ENCODE data around the gene DENND6B.

The DENND6B gene

DNA sequence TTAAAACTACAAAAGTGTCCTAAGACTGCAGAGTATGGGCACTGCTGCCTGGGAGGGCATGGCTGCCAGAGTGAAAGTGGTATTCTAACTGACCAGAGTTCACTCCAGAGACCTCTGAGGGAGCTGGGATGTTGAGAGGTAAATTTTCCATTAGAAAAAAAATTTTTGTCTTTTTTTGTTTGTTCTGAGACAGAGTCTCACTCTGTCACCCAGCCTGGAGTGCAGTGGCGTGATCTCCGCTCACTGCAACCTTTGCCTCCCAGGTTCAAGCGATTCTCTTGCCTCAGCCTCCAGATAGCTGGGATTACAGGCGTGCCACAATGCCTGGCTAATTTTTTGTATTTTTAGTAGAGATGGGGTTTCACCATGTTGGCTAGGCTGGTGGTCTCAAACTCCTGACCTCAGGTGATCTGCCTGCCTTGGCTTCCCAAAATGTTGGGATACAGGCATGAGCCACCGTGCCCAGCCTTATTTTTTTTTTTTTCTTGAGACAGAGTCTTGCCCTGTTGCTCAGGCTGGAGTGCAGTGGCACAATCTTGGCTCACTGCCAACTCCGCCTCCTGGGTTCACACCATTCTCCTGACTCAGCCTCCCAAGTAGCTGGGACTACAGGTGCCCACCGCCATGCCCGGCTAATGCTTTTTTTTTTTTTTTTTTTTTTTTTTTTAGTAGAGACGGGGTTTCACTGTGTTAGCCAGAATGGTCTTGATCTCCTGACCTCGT, 4.3 kb downstream of the DENND6B start:
- peak; percentile 26; the same call in 1 of the 2 replicates for TF ChIP-seq NFIC (IDR thresholded peaks at IDR 0.05)

DNA sequence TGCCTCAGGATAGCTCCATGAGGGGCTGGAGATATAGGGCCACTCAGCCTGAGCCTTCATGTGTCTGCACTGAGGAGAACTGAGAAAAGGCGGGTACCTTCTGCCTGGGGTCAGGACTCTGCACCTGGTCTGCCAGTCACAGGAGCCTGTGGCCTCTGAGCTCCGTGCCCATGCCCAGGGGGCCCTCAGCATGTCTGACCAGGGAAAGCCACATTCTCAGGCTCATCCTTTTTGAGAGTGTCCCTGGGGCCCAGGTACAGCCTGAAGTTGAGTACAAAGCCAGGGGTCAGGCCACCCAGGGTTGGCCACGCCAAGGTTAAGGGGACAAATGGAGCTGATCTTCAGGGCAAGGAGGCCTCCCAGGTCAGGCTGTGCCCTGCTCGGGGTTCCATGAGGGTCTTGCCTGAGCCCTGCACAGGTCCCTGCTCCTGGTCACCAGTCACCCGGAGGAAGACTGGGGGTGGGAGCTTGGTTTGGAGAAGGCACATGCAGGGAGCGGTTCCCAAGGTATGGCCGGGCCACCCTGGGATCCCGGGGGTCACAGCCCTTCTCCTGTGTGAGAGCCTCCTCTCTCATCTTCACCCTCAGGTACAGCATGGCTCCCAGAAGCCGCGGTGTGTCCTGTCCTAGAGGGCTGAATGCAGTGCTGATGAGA, 6.0 kb downstream of the DENND6B start:
- TF ChIP-seq ZBTB7A (IDR thresholded peaks at IDR 0.05; ENCODE audit: low read depth) (no peak), CEBPB (IDR thresholded peaks at IDR 0.05) (no peak), TAF1 (IDR thresholded peaks at IDR 0.05; ENCODE audit: low read depth) (no peak), TCF12 (IDR thresholded peaks at IDR 0.05; ENCODE audit: low read depth) (no peak)
- TF ChIP-seq, protein P1, sequence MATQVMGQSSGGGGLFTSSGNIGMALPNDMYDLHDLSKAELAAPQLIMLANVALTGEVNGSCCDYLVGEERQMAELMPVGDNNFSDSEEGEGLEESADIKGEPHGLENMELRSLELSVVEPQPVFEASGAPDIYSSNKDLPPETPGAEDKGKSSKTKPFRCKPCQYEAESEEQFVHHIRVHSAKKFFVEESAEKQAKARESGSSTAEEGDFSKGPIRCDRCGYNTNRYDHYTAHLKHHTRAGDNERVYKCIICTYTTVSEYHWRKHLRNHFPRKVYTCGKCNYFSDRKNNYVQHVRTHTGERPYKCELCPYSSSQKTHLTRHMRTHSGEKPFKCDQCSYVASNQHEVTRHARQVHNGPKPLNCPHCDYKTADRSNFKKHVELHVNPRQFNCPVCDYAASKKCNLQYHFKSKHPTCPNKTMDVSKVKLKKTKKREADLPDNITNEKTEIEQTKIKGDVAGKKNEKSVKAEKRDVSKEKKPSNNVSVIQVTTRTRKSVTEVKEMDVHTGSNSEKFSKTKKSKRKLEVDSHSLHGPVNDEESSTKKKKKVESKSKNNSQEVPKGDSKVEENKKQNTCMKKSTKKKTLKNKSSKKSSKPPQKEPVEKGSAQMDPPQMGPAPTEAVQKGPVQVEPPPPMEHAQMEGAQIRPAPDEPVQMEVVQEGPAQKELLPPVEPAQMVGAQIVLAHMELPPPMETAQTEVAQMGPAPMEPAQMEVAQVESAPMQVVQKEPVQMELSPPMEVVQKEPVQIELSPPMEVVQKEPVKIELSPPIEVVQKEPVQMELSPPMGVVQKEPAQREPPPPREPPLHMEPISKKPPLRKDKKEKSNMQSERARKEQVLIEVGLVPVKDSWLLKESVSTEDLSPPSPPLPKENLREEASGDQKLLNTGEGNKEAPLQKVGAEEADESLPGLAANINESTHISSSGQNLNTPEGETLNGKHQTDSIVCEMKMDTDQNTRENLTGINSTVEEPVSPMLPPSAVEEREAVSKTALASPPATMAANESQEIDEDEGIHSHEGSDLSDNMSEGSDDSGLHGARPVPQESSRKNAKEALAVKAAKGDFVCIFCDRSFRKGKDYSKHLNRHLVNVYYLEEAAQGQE (IDR thresholded peaks at IDR 0.05; ENCODE audit: low read depth) = no peak

DNA sequence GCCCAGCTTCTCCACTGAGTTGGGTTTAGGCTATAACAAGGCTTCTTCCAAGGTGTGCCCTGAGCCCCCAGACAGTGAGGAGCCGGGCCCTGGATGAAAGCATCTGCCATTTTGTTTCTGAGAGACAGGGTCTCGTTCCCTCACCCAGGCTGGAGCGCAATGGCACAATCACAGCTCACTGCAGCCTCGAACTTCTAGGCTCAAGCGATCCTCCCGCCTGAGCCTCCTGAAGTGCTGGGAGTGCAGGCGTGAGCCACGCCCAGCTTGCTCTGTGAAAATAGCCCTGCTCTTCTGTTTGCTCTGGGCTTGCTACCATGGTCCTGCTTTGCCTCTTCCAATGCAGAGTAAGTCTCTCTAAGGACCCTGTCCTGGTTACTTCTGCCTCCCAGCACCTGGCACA, 6.7 kb downstream of the DENND6B start:
- TF ChIP-seq RAD21 (IDR thresholded peaks at IDR 0.05; ENCODE audit: low read depth) (no peak), TCF12 (IDR thresholded peaks at IDR 0.05; ENCODE audit: low read depth) (no peak), EGR1 (IDR thresholded peaks at IDR 0.05) (no peak)

DNA sequence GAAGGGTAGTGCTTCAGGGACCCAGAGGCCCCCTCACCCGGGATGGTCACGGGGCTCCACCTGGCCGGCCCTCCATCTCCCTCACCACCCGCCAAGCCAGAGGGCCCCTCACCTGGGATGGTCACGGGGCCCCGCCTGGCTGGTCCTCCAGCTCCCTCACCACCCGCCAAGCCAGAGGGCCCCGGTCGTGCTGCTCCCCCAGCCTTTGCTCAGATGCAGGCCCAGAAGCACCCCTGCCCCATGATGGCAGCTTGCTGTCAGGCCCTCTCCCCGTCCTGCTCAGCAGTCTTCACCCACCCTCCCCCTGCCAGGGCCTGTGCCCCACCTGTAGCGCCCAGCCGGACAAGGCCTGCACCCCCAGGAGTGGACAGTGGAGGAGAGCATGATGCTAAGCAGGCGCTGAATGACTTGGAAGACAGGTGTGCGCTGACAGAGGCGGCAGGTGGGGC, 7.3 kb downstream of the DENND6B start:
- TF ChIP-seq TAF1 (IDR thresholded peaks at IDR 0.05; ENCODE audit: low read depth) (no peak), FOXM1 (IDR thresholded peaks at IDR 0.05; ENCODE audit: borderline replicate concordance, low read depth) (no peak)

DNA sequence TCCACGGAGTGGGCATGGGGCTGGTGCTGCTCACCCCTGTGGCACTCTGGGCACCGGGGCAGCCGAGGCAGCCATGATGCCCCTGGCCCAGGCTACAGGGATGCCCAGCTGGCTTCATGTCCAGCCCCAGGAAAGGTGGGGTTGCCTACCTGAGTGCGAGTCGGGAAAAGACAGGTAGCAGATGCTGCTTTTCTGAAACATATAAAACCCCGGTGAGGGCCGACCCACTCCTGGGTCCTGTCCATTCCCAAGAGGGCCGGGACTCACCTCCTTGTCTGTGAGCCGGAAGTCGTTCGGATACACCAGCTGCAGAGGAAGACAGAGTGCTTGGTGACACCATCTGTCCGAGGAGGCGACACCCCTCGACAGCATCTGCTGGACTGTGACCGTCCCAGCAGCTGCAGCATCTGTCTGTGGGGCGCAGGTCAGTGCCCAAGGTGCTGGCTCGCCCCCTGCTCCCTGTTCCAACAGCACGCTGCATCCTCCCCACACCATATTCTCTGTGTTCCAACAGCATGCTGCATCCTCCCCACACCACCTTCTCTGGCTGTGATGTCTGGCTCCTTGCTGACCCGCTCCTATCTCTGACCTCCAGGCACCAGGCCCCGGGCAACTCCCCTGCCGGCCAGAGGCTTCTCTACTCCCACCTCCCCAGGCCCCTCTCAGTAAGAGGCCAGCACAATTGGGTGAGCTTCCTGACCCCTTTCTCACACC, 8.0 kb downstream of the DENND6B start:
- TF ChIP-seq NFIC (IDR thresholded peaks at IDR 0.05) (no peak), CREB1 (IDR thresholded peaks at IDR 0.05; ENCODE audit: low read depth) (no peak), TAF1 (IDR thresholded peaks at IDR 0.05; ENCODE audit: low read depth) (no peak), FOXM1 (IDR thresholded peaks at IDR 0.05; ENCODE audit: borderline replicate concordance, low read depth) (no peak), ZBTB7A (IDR thresholded peaks at IDR 0.05; ENCODE audit: low read depth) (no peak), EP300 (IDR thresholded peaks at IDR 0.05; ENCODE audit: borderline replicate concordance) (no peak), RAD21 (IDR thresholded peaks at IDR 0.05; ENCODE audit: low read depth) (no peak), YY1 (IDR thresholded peaks at IDR 0.05; ENCODE audit: low read depth) (no peak), CEBPB (IDR thresholded peaks at IDR 0.05) (no peak), TCF12 (IDR thresholded peaks at IDR 0.05; ENCODE audit: low read depth) (no peak), EGR1 (IDR thresholded peaks at IDR 0.05) (no peak), TEAD4 (IDR thresholded peaks at IDR 0.05) (no peak)
- TF ChIP-seq, protein P1 (IDR thresholded peaks at IDR 0.05; ENCODE audit: low read depth) = no peak
- TF ChIP-seq, protein P2, sequence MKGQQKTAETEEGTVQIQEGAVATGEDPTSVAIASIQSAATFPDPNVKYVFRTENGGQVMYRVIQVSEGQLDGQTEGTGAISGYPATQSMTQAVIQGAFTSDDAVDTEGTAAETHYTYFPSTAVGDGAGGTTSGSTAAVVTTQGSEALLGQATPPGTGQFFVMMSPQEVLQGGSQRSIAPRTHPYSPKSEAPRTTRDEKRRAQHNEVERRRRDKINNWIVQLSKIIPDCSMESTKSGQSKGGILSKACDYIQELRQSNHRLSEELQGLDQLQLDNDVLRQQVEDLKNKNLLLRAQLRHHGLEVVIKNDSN (IDR thresholded peaks at IDR 0.05) = no peak
- TF ChIP-seq, protein P3, sequence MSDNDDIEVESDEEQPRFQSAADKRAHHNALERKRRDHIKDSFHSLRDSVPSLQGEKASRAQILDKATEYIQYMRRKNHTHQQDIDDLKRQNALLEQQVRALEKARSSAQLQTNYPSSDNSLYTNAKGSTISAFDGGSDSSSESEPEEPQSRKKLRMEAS (IDR thresholded peaks at IDR 0.05) = no peak

DNA sequence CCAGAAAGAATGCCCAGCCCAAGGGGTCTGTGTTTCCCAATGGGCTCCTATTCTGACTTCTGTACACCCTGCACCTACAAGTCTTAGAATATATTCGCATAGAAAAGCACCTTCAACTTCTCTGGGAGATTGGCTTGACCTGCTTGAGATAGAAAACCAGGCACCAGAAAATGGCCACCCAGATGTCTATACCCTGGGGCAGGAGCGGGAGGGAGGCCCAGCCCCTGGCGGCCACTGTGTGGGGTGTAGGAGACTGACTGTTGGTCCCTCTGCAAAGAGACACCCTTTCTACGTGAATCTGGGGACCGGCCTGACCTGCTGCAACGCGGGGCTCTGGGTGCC, 8.5 kb downstream of the DENND6B start:
- TF ChIP-seq, protein P1 (IDR thresholded peaks at IDR 0.05; ENCODE audit: low read depth) = no peak
- TF ChIP-seq EGR1 (IDR thresholded peaks at IDR 0.05) = no peak
- TF ChIP-seq ZBTB7A (IDR thresholded peaks at IDR 0.05; ENCODE audit: low read depth) = no peak
- TF ChIP-seq TAF1 (IDR thresholded peaks at IDR 0.05; ENCODE audit: low read depth) = no peak
- no peak for TF ChIP-seq NFIC (IDR thresholded peaks at IDR 0.05)
- no peak for TF ChIP-seq FOXM1 (IDR thresholded peaks at IDR 0.05; ENCODE audit: borderline replicate concordance, low read depth)
- TF ChIP-seq, protein P2 (IDR thresholded peaks at IDR 0.05) = no peak
- no peak for TF ChIP-seq TEAD4 (IDR thresholded peaks at IDR 0.05)
- TF ChIP-seq CEBPB (IDR thresholded peaks at IDR 0.05) = no peak
- no peak for TF ChIP-seq RAD21 (IDR thresholded peaks at IDR 0.05; ENCODE audit: low read depth)
- TF ChIP-seq EP300 (IDR thresholded peaks at IDR 0.05; ENCODE audit: borderline replicate concordance) = no peak
- TF ChIP-seq YY1 (IDR thresholded peaks at IDR 0.05; ENCODE audit: low read depth) = no peak

Data from Ishikawa (cell line).